ENCODE data around the gene DYDC1. TPM values are rescaled to one million over a fixed set of nuclear protein-coding genes. Genes with fewer than 3 reads are reported as not detected.
A peak's percentile ranks its signal among the peaks of the same experiment; 100 is the strongest.

Gene DYDC1
- total and polyA plus RNA-seq, 4 donors, result 0.23 TPM; not detected in 3

- Histone ChIP-seq H3K4me3 (ENCODE audit: low read depth in 1 of 3, low read length in 3 of 3) (peak overlapping the region; percentile 74 to 99 (median 79)), H3K4me1 (ENCODE audit: control insufficient read depth in 4 of 4, insufficient read depth in 4 of 4, low read length in 3 of 4) (peaks cover 4 to 29% (median 26%) of the 10 kb centered on the region in 4 donors), H3K9me3 (ENCODE audit: control insufficient read depth in 4 of 4, low read length in 3 of 4) (no peaks in the 10 kb centered on the region), H3K9ac (ENCODE audit: low read depth in 1 of 2, low read length in 2 of 2) (peak overlapping the region; percentile 94 to 99), H3K36me3 (ENCODE audit: control insufficient read depth in 4 of 4, insufficient read depth in 3 of 4, low read depth in 1 of 4, low read length in 3 of 4) (peaks cover 0 to 21% (median 9%) of the 10 kb centered on the region in 4 donors), H3K27me3 (ENCODE audit: control insufficient read depth in 4 of 4, insufficient read depth in 4 of 4, low read length in 3 of 4) (no peaks in the 10 kb centered on the region), H3K27ac (ENCODE audit: low read depth in 1 of 2, low read length in 2 of 2) (peak overlapping the region; percentile 79 to 98)
- DNase-seq (ENCODE audit: low spot score), result no peak
- TF ChIP-seq JUND (IDR thresholded peaks at IDR 0.05) (peak; percentile 74 to 81), EGR1 (IDR thresholded peaks at IDR 0.05; ENCODE audit: low read depth in 2 of 2) (peak in 1 of 2 donors; percentile 43), RXRA (IDR thresholded peaks at IDR 0.05) (peak; percentile 88 to 92), RAD21 (IDR thresholded peaks at IDR 0.05) (peak; percentile 15 to 59), HNF4G (IDR thresholded peaks at IDR 0.05) (peak; percentile 89), CTCF (IDR thresholded peaks at IDR 0.05; ENCODE audit: low read depth, low read length, missing input control) (no peak), FOXA1 (IDR thresholded peaks at IDR 0.05) (peak; percentile 51), YY1 (IDR thresholded peaks at IDR 0.05) (no peak), GABPA (IDR thresholded peaks at IDR 0.05 in 1 of 2, conservative IDR thresholded peaks at IDR 0.05 in 1 of 2) (no peak), MAX (IDR thresholded peaks at IDR 0.05) (peak; percentile 72), NR2F2 (IDR thresholded peaks at IDR 0.05) (peak; percentile 56), FOXA2 (IDR thresholded peaks at IDR 0.05) (peak; percentile 61), TAF1 (conservative IDR thresholded peaks at IDR 0.05) (peak; percentile 70), HNF4A (conservative IDR thresholded peaks at IDR 0.05) (peak; percentile 92 to 95), REST (IDR thresholded peaks at IDR 0.05) (peak; percentile 31), ATF3 (IDR thresholded peaks at IDR 0.05) (peak; percentile 45), SP1 (IDR thresholded peaks at IDR 0.05) (peak; percentile 95), ZBTB33 (IDR thresholded peaks at IDR 0.05) (peak; percentile 39)
- WGBS, result 28% methylated on average over 4 of the region's 4 CpGs
Observed at GRCh38 chr10:80290474-80291220, 65.9 kb downstream of the DYDC1 start.
